ENCODE measurements around the gene LIMCH1. TPM values are rescaled to one million over a fixed set of nuclear protein-coding genes. Genes with fewer than 3 reads are reported as not detected.

Gene LIMCH1
- total and polyA plus RNA-seq, 2 of the 8 experiments (the other 6 are each of a cell fraction or from before 2014, with no cell fraction given): 2.7 to 3.0 TPM

DNA sequence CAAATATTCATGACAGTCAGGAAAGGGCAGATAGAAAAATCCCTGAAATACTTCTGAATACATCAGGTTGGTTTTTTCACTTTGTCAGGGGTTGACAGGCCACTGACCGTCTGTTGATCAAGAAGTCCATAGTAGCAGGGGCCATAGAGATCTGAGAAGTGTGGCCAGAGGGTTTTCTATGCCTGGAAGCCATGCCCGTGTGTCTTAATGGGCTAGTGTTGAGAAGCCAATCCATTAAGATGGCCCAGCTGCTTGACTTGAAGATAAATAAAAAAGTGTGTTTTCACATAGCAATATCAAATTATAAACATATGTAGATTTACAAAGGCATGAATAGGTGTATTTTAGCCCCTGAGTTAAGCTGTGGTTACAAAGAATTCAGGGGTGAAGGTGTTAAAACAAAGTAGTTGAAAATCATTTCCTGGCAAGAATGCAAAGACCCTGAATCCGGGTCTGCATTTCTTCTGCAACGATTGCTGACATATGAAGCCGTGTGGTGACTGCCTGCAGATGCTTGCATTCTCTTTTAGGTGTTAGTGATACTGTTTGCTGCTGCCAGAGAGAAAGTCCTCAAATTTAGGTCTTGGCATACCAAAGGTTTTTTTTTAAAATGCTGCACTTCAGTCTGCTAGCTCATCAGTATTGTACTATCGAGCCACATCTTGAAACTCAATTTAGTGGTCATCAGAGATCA is 9.3 kb upstream of the LIMCH1 start:
- Histone ChIP-seq H3K4me1 (replicated peaks in 1 of 4; ENCODE audit: control insufficient read depth in 3 of 4, insufficient read depth in 4 of 4, low read length in 3 of 4) (peaks cover 0 to 6% (median 3%) of the 10 kb centered on the region in 4 experiments; a peak in 3 of 7 replicates), H4K5ac (ENCODE audit: insufficient read length, low read depth, low read length) (no peak overlapping the region), H3K79me2 (ENCODE audit: control insufficient read depth in 1 of 2, insufficient read depth in 2 of 2, low read length in 2 of 2) (no peaks in the 10 kb centered on the region), H4K8ac (ENCODE audit: extremely low read depth, insufficient read depth, low read length) (no peak overlapping the region), H2BK20ac (ENCODE audit: low read length) (no peak overlapping the region), H2AK5ac (ENCODE audit: low read depth, low read length) (no peak overlapping the region), H4K20me1 (replicated peaks in 1 of 2; ENCODE audit: control insufficient read depth in 1 of 2, insufficient read depth in 2 of 2, low read length in 2 of 2) (no peaks in the 10 kb centered on the region), H3K18ac (ENCODE audit: extremely low read depth, low read length) (no peak overlapping the region), H3K4ac (replicated peaks; ENCODE audit: insufficient read length, low read depth, low read length) (no peak overlapping the region), H2BK120ac (replicated peaks; ENCODE audit: low read depth, low read length) (no peak overlapping the region), H3K9ac (replicated peaks in 1 of 4; ENCODE audit: extremely low read depth in 1 of 4, low read depth in 3 of 4, low read length in 3 of 4) (no peak overlapping the region), H3K79me1 (ENCODE audit: low read depth, low read length) (no peaks in the 10 kb centered on the region), H3K36me3 (ENCODE audit: control insufficient read depth in 2 of 4, insufficient read depth in 4 of 4, low read length in 3 of 4) (no peaks in the 10 kb centered on the region), H3K56ac (replicated peaks; ENCODE audit: insufficient read length, low read depth, low read length) (no peak overlapping the region), H3K4me2 (ENCODE audit: insufficient read depth in 1 of 2, low read depth in 2 of 2, low read length in 2 of 2) (no peak overlapping the region), H3K23me2 (ENCODE audit: low read depth, low read length) (peaks cover 2% of the 10 kb centered on the region; the same call in 1 of the 2 replicates), H3K14ac (ENCODE audit: insufficient read length) (no peak overlapping the region), H2BK5ac (ENCODE audit: low read depth, low read length) (no peak overlapping the region), H2BK15ac (ENCODE audit: low read length) (no peak overlapping the region), H4K91ac (replicated peaks; ENCODE audit: insufficient read length, low read length) (no peak overlapping the region), H3K4me3 (ENCODE audit: extremely low read depth in 1 of 4, insufficient read depth in 2 of 4, low read depth in 3 of 4, low read length in 4 of 4) (no peak overlapping the region), H2AFZ (ENCODE audit: low read length) (no peak overlapping the region), H3K23ac (ENCODE audit: insufficient read length) (no peak overlapping the region), H3K27ac (ENCODE audit: low read depth, low read length) (no peak overlapping the region), H2BK12ac (ENCODE audit: low read depth, low read length) (no peak overlapping the region), H3K9me3 (ENCODE audit: insufficient read depth in 2 of 2, low read depth in 1 of 2, low read length in 1 of 2) (no peaks in the 10 kb centered on the region), H3K27me3 (replicated peaks in 1 of 4; ENCODE audit: control insufficient read depth in 3 of 4, extremely low read depth in 1 of 4, insufficient read depth in 3 of 4, low read length in 3 of 4) (no peaks in the 10 kb centered on the region)
- CTCF ChIA-PET (ENCODE audit: partially characterized antibody): no interaction called here
- 92% methylated on average over 6 of the region's 6 CpGs; no CpG with 5 or more reads in 1 of the 2 experiments for WGBS, 2 experiments (ENCODE audit: extremely low coverage in 1 of 2, insufficient coverage in 1 of 2, insufficient read length in 1 of 2, insufficient replicate concordance in 2 of 2, low coverage in 1 of 2, low lambda C conversion rate in 2 of 2, missing lambda C conversion rate in 1 of 2)
- no peak for FAIRE-seq
- POLR2A ChIA-PET (ENCODE audit: partially characterized antibody): no interaction called here
- DNase-seq (ENCODE audit: low read depth in 1 of 2, low spot score in 2 of 2): no peak
- TF ChIP-seq EP300 (IDR thresholded peaks at IDR 0.05; ENCODE audit: borderline replicate concordance in 1 of 2, low read depth in 2 of 2, low read length in 2 of 2): no peak
- no peak for TF ChIP-seq SP2 (IDR thresholded peaks at IDR 0.05; ENCODE audit: low read length)
- TF ChIP-seq SIX5 (IDR thresholded peaks at IDR 0.05; ENCODE audit: low read depth, low read length): no peak
- no peak for TF ChIP-seq CEBPB (IDR thresholded peaks at IDR 0.05; ENCODE audit: low read depth, low read length)
- TF ChIP-seq, protein P1, sequence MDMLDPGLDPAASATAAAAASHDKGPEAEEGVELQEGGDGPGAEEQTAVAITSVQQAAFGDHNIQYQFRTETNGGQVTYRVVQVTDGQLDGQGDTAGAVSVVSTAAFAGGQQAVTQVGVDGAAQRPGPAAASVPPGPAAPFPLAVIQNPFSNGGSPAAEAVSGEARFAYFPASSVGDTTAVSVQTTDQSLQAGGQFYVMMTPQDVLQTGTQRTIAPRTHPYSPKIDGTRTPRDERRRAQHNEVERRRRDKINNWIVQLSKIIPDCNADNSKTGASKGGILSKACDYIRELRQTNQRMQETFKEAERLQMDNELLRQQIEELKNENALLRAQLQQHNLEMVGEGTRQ (IDR thresholded peaks at IDR 0.05; ENCODE audit: low read length): no peak
- TF ChIP-seq, protein P2, sequence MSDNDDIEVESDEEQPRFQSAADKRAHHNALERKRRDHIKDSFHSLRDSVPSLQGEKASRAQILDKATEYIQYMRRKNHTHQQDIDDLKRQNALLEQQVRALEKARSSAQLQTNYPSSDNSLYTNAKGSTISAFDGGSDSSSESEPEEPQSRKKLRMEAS (IDR thresholded peaks at IDR 0.05): no peak
- no peak for TF ChIP-seq TEAD4 (IDR thresholded peaks at IDR 0.05; ENCODE audit: low read depth, low read length)
